ENCODE measurements around the gene PRPF6.

GRCh38 chr20:63950701-63951397 lies 30.1 kb upstream of the PRPF6 start:
- no peak for TF ChIP-seq POLR2A (IDR thresholded peaks at IDR 0.05)
- TF ChIP-seq, protein P1, sequence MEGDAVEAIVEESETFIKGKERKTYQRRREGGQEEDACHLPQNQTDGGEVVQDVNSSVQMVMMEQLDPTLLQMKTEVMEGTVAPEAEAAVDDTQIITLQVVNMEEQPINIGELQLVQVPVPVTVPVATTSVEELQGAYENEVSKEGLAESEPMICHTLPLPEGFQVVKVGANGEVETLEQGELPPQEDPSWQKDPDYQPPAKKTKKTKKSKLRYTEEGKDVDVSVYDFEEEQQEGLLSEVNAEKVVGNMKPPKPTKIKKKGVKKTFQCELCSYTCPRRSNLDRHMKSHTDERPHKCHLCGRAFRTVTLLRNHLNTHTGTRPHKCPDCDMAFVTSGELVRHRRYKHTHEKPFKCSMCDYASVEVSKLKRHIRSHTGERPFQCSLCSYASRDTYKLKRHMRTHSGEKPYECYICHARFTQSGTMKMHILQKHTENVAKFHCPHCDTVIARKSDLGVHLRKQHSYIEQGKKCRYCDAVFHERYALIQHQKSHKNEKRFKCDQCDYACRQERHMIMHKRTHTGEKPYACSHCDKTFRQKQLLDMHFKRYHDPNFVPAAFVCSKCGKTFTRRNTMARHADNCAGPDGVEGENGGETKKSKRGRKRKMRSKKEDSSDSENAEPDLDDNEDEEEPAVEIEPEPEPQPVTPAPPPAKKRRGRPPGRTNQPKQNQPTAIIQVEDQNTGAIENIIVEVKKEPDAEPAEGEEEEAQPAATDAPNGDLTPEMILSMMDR (IDR thresholded peaks at IDR 0.05), result no peak

All from body of pancreas (tissue), 4 donors.